ENCODE measurements around the gene TMEM175.

TMEM175 gene

GRCh38 chr4:905485-906338 lies 26.5 kb upstream of the TMEM175 start:
- no peak for TF ChIP-seq CTCF (IDR thresholded peaks at IDR 0.05)
- no peaks in the 10 kb centered on the region for H3K9me3 ChIP-seq
- no peaks in the 10 kb centered on the region for H3K4me1 ChIP-seq
- DNase-seq = no peak
- no peak overlapping the region for H3K4me3 ChIP-seq
- H3K36me3 ChIP-seq = peaks cover 0 to 89% (median 25%) of the 10 kb centered on the region in 3 donors
- no peaks in the 10 kb centered on the region for H3K27me3 ChIP-seq
- intact Hi-C loops (cut with DNase I; ENCODE audit: low total_unique reads) = no loop called here
- H3K27ac ChIP-seq = no peak overlapping the region

GRCh38 chr4:906339-907102 lies 25.7 kb upstream of the TMEM175 start:
- no peak overlapping the region for H3K4me3 ChIP-seq
- H3K9me3 ChIP-seq = no peaks in the 10 kb centered on the region
- no peaks in the 10 kb centered on the region for H3K27me3 ChIP-seq
- DNase-seq = no peak
- H3K4me1 ChIP-seq = no peaks in the 10 kb centered on the region
- peaks cover 6 to 89% (median 32%) of the 10 kb centered on the region in 3 donors for H3K36me3 ChIP-seq
- TF ChIP-seq CTCF (IDR thresholded peaks at IDR 0.05) = no peak
- intact Hi-C loops (cut with DNase I; ENCODE audit: low total_unique reads) = no loop called here
- H3K27ac ChIP-seq = no peak overlapping the region

- no peak for DNase-seq
- H3K36me3 ChIP-seq = peaks cover 10 to 93% (median 37%) of the 10 kb centered on the region in 3 donors
- H3K27ac ChIP-seq = no peak overlapping the region
- TF ChIP-seq CTCF (IDR thresholded peaks at IDR 0.05) = no peak
- H3K4me3 ChIP-seq = no peak overlapping the region
- no peaks in the 10 kb centered on the region for H3K9me3 ChIP-seq
- H3K27me3 ChIP-seq = no peaks in the 10 kb centered on the region
- H3K4me1 ChIP-seq = no peaks in the 10 kb centered on the region
- intact Hi-C loops (cut with DNase I; ENCODE audit: low total_unique reads) = no loop called here
These were observed 25.2 kb upstream of the TMEM175 start for GRCh38 chr4:907103-907400.

DNA sequence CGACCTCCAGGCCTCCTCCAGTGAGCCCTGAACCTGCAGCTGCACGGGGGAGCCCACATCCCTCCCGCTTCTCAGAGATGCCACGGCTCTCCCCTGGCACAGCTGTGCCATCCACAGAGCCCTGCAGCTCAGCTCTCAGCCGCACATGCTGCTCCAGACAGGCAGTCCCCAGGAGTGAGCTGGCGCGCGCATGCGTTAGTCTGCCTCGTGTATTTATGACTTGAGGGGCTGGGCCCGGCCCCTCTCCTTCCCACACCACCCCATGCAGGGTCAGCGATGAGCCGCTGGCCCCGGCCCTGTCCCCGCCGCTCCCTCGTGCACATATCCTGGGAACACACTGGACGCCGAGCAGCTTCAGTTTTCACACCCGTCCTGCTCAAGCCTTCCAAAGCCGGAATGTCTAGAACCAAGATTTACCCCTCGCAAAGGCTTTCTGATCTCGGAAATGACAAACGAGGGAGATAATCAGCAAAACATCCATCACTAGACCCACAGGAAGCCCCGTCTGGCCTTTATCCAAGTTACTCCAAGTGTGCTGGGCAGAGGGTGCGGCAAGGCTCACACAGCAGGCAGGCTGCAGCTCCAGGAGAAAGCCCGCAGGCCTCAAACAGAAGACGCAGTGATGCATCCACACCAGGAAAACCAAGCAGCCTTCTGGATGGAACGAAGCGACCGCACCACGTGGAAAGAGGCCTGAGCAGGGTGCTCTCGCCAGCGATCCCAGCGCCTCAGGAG lies 24.4 kb upstream of the TMEM175 start:
- no peak for DNase-seq
- intact Hi-C loops (cut with DNase I; ENCODE audit: low total_unique reads) = no loop called here
- Histone ChIP-seq H3K36me3 (peaks cover 18 to 95% (median 42%) of the 10 kb centered on the region in 3 donors), H3K27ac (no peak overlapping the region), H3K4me3 (no peak overlapping the region), H3K9me3 (no peaks in the 10 kb centered on the region), H3K4me1 (no peaks in the 10 kb centered on the region), H3K27me3 (no peaks in the 10 kb centered on the region)
- TF ChIP-seq CTCF (IDR thresholded peaks at IDR 0.05) = no peak

DNA sequence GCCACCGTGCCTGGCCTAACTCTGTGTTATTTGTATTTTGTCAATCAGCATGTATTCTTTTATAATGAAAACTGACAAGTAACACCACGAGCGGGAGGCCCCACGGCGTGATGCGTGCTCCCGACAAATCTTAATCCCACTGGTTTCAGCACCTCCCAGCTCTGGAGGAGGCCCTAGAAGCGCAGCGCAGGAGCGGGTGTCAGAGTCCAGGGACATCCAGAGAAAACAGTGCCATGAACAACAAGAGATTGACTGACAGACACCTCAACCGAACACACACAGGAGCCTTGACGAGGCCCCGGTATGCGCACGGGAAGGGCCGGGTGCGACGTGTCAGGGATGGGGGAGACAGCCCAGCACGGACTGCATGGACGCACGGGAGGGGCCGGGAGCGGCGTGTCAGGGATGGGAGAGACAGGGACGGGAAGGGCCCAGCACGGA lies 23.1 kb upstream of the TMEM175 start:
- H3K27ac ChIP-seq = no peak overlapping the region
- TF ChIP-seq CTCF (IDR thresholded peaks at IDR 0.05) = no peak
- peaks cover 0 to 3% (median 0%) of the 10 kb centered on the region in 4 donors for H3K4me1 ChIP-seq
- DNase-seq = no peak
- H3K36me3 ChIP-seq = peaks cover 20 to 88% (median 30%) of the 10 kb centered on the region in 3 donors
- H3K4me3 ChIP-seq = no peak overlapping the region
- H3K27me3 ChIP-seq = no peaks in the 10 kb centered on the region
- intact Hi-C loops (cut with DNase I; ENCODE audit: low total_unique reads) = no loop called here
- H3K9me3 ChIP-seq = no peaks in the 10 kb centered on the region

All from tibial artery (tissue), 4 donors.